Stimulated activated CD4-positive, alpha-beta T cell treated with anti-CD3 and anti-CD28 coated beads, TNF-alpha, amount 100 ng/mL, for 4 hours (primary cell): Measurements from ENCODE around the gene SPSB1.
"Not testable (repeated sequence)": the region's sequence is repeated elsewhere in the genome, so short reads cannot be mapped to it uniquely, and the experiment has no call there.

ENCODE experiments used
- DNase-seq, 3 experiments: peaks; one replicate each; pipeline ENCODE4 v3.0.0-alpha.2; 2020; ENCODE audit warnings: low read depth in 3 of 3

The SPSB1 gene

GRCh38 chr1:9363061-9363471 lies 70.4 kb downstream of the SPSB1 start:
- no peak for DNase-seq

- no peak for DNase-seq
Observed at GRCh38 chr1:9366298-9366697, 73.6 kb downstream of the SPSB1 start.

GRCh38 chr1:9366943-9367780 lies 74.5 kb downstream of the SPSB1 start:
- DNase-seq, result no peak

- DNase-seq, result no peak
Observed at GRCh38 chr1:9367806-9368205, 75.1 kb downstream of the SPSB1 start.

- no peak for DNase-seq
Observed at GRCh38 chr1:9368356-9368755, 75.7 kb downstream of the SPSB1 start.

GRCh38 chr1:9369964-9370788 lies 77.5 kb downstream of the SPSB1 start:
- no peak for DNase-seq

- DNase-seq, result no peak
Observed at GRCh38 chr1:9371391-9371935, 78.8 kb downstream of the SPSB1 start.

- no peak for DNase-seq
Observed at GRCh38 chr1:9371951-9372350, 79.3 kb downstream of the SPSB1 start.

GRCh38 chr1:9373619-9374018 lies 80.9 kb downstream of the SPSB1 start:
- no peak for DNase-seq

GRCh38 chr1:9374748-9375341 lies 82.2 kb downstream of the SPSB1 start:
- no peak for DNase-seq

GRCh38 chr1:9375912-9376311 lies 83.2 kb downstream of the SPSB1 start:
- DNase-seq, result no peak

- DNase-seq, result no peak
Observed at GRCh38 chr1:9376430-9376829, 83.7 kb downstream of the SPSB1 start.

GRCh38 chr1:9376886-9377333 lies 84.2 kb downstream of the SPSB1 start:
- no peak for DNase-seq

- DNase-seq, result no peak
Observed at GRCh38 chr1:9378801-9379200, 86.1 kb downstream of the SPSB1 start.

GRCh38 chr1:9380711-9381110 lies 88.0 kb downstream of the SPSB1 start:
- DNase-seq, result no peak

GRCh38 chr1:9382643-9383491 lies 90.2 kb downstream of the SPSB1 start:
- DNase-seq, result no peak

GRCh38 chr1:9384128-9384527 lies 91.4 kb downstream of the SPSB1 start:
- DNase-seq, result no peak

- no peak for DNase-seq
Observed at GRCh38 chr1:9384751-9385245, 92.1 kb downstream of the SPSB1 start.

GRCh38 chr1:9385392-9385791 lies 92.7 kb downstream of the SPSB1 start:
- not testable (repeated sequence) for DNase-seq

- no peak for DNase-seq
Observed at GRCh38 chr1:9385801-9386573, 93.3 kb downstream of the SPSB1 start.
